ENCODE results near the gene CISD1.
"Not testable (repeated sequence)": the region's sequence is repeated elsewhere in the genome, so short reads cannot be mapped to it uniquely, and the experiment has no call there.

CISD1 gene

DNA sequence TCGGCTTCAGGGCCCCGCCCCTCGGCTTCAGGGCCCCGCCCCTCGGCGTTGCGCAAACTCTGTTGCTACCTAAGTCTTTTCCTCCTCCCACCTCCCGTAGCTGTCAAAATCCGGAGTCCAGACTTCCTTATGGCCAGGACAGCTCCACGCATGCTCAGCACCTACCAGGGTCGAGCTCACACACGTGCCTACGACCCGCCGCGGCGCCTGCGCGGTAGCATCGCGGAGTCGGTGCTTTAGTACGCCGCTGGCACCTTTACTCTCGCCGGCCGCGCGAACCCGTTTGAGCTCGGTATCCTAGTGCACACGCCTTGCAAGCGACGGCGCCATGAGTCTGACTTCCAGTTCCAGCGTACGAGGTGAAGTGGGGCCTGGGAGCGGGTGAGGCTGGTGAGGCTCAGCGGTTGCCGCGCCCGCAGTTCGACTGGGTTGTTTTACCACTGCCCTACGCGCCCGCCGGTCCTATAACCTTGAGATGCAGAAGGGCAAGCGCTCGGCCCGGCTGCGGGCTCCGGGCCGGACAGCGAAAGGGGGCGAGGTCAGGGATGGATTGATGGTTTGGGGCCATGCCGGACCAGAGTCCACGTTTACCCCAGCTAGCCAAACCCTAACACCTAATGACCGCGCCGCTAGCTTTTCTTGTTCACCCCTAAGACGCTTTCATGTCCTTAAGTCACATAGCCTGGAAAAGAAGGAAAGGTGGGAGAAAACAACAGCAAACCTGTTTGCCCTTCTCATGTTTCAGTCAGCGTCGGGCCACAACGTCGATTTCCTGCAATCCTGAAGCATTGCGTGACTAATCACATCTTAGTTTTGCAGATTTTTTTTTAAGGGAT, at the start of gene CISD1:
Gene CISD1 (plus strand): TSS at position 217 of the 836 bp plus-strand sequence. CDS start 112 bp downstream, at position 329.
- peak within 1 kb of the TSS; percentile 82 for H3K4me3 ChIP-seq (ENCODE audit: low read depth, low read length)
- TF ChIP-seq, protein P1, sequence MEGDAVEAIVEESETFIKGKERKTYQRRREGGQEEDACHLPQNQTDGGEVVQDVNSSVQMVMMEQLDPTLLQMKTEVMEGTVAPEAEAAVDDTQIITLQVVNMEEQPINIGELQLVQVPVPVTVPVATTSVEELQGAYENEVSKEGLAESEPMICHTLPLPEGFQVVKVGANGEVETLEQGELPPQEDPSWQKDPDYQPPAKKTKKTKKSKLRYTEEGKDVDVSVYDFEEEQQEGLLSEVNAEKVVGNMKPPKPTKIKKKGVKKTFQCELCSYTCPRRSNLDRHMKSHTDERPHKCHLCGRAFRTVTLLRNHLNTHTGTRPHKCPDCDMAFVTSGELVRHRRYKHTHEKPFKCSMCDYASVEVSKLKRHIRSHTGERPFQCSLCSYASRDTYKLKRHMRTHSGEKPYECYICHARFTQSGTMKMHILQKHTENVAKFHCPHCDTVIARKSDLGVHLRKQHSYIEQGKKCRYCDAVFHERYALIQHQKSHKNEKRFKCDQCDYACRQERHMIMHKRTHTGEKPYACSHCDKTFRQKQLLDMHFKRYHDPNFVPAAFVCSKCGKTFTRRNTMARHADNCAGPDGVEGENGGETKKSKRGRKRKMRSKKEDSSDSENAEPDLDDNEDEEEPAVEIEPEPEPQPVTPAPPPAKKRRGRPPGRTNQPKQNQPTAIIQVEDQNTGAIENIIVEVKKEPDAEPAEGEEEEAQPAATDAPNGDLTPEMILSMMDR (IDR thresholded peaks at IDR 0.05; ENCODE audit: low read depth, low read length), result no peak

DNA sequence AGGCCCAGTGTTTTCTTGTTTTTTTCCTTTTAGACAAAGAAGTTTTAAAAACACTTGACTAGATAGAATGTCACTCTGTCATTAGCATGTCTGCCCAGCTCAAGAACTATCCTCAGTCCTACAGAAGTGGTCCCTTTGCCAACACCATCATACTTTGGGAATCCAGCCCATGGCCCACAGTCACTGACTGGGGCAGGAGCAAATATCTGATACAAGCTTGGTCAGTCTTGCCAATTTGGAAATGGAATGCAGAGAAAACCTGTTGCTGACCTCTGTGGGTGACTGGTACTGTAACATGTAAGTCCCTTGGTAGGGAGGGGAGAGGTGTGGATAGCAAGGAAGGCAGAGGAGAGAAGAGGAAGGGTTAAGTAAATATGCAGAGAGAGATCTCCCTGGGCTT, 49.1 kb upstream of the CISD1 start:
- no peak overlapping the region for H3K4me3 ChIP-seq (ENCODE audit: low read depth, low read length)
- TF ChIP-seq, protein P1 (IDR thresholded peaks at IDR 0.05; ENCODE audit: low read depth, low read length), result no peak

DNA sequence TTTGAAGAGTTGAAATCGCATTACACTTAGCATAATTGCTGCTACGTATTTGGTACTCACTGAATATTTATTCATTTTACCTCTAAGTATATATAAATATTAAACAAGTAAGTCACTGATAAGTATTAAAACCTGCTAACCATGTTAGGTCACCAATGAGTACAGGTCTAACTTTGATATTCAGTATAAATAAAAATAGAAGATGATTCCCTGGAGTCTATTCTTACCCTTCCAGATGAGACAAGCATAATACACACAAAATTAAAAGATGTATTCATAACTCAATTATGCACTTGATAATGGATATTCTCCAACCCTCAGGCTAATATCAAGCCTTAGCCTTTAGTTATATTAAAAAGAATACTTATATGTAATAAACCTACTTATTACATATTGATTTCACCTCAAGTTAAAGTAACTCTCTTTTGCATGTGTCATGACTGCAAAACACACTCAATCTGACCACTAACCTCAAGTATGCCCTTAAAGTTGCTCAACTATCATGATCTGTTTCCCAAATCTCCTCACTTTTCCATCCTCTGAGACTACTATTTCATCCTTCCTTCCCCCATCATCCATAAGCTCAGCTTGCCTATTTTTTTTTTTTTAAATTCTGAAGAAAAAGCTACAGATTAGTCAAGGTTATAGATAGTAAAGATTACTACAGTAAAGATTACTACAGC, 48.1 kb upstream of the CISD1 start:
- TF ChIP-seq, protein P1 (IDR thresholded peaks at IDR 0.05; ENCODE audit: low read depth, low read length), result no peak
- H3K4me3 ChIP-seq (ENCODE audit: low read depth, low read length), result no peak overlapping the region

DNA sequence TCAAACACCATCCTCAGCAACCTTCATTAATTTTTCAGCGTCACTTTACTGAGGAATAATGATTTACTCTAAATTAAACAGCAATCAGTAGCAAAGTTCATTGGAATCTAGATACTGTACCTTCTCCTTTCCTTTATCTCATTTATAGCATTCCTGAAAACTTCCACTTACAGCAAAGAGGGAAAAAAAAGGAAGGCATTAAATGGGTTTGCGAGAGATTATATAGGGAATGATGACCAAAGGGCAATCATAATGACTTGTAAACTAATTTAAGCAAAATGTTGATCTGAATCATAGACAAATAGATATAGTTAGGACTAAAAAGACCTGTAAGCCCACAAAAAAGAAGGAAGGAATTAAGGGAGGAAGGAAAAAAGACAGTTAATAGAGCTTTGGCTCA, 43.3 kb upstream of the CISD1 start:
- H3K4me3 ChIP-seq (ENCODE audit: low read depth, low read length), result no peak overlapping the region
- TF ChIP-seq, protein P1 (IDR thresholded peaks at IDR 0.05; ENCODE audit: low read depth, low read length), result no peak

DNA sequence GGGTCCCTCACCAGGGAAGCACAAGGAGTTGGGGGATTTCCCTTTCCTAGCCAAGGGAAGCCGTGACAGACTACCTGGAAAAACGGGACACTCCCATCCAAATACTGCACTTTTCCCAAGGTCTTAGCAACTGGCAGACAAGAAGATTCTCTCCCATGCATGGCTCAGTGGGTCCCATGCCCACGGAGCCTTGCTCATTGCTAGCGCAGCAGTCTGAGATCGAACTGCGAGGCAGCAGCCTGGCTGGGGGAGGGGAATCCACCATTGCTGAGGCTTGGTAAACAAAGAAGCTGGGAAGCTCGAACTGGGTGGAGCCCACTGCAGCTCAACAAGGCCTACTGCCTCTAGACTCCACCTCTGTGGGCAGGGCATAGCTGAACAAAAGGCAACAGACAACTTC, 39.1 kb upstream of the CISD1 start:
- not testable (repeated sequence) for H3K4me3 ChIP-seq (ENCODE audit: low read depth, low read length)

DNA sequence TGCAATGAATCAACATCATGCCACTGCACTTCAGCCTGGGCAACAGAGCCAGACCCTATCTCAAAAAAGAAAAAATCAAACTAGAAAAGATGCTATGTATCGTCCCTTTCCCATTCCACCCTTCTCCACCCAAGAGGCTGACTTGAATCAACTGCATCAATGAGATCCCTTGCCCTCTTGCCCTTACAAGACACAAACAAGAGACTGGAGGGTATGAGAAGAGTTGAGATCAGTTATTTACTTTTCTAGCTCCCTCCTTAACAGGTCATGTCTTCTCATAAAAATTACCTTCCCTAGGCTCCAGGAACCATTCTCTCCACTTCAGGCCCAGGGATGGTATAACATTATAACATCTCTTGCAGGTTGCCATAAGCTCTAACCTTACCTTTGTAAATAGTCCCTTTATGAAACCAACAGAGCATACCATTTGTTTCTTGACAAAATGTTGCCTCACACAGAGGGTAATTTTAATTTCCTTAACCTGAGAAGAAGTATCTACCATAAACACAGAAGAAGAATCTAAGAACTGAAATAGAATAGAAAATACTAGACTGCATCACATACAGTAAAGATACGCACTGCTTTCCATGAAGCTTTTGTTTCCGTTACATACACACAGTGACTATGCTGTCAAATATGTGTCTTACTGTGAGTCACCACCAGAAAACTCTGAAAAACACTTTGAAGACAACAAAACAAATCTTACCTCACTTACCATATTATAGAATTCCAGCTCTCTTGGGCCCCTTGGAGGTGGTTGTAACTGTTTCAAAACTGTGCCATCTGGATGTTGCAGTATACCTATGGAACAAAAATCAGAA, 31.7 kb upstream of the CISD1 start:
- no peak overlapping the region for H3K4me3 ChIP-seq (ENCODE audit: low read depth, low read length)
- TF ChIP-seq, protein P1 (IDR thresholded peaks at IDR 0.05; ENCODE audit: low read depth, low read length), result no peak

DNA sequence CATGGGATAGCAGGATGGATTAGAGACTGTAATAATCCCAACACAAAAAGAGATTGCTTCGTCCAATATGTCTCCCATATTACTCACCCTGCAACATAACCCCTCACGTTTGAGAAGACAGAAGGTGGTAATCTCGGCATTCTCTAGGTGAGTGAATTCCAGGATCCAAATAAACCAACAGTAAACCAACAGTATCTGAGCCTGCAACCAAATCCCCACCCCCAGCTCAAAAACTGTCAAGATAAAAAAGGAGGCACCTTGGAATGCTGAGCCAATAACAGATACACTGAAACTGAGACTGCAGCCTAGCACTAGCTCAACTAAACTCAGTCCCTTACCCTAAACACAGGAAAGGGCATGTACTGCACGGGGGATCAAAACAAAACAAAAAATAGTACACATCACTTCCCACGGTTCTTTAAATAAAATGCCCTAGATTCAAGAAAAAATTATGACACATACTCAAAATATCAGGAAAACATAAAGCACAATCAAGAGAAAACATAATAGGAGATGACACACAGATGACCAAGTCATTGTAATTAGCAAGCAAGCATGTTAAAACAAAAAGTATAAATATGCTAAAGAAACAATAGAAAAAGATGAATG, 29.3 kb upstream of the CISD1 start:
- TF ChIP-seq, protein P1 (IDR thresholded peaks at IDR 0.05; ENCODE audit: low read depth, low read length), result no peak
- H3K4me3 ChIP-seq (ENCODE audit: low read depth, low read length), result no peak overlapping the region

All from WI38 (cell line).